ENCODE data around the gene TGFBR3.

GRCh38 chr1:91724644-91725043 is 161.3 kb downstream of the TGFBR3 start:
- TF ChIP-seq POLR2A (IDR thresholded peaks at IDR 0.05; ENCODE audit: low read length) (no peak), GATA1 (IDR thresholded peaks at IDR 0.05; ENCODE audit: low read depth, low read length) (no peak)

Measured in erythroblast (primary cell).